ENCODE results near the gene RDM1. TPM values are rescaled to one million over a fixed set of nuclear protein-coding genes. Genes with fewer than 3 reads are reported as not detected.

Gene RDM1
- total RNA-seq, result not detected
- 0 reads per million in 2 donors for total RNA-seq

- H3K27me3 Mint-ChIP-seq, result peaks cover 24% of the 10 kb centered on the region
- H3K36me3 Mint-ChIP-seq (ENCODE audit: low read depth), result peaks cover 2% of the 10 kb centered on the region
- DNase-seq (peak; percentile 28 to 61 (median 40)), ATAC-seq (peak; percentile 85)
- peaks cover 5% of the 10 kb centered on the region for H3K4me1 Mint-ChIP-seq
- H3K27ac Mint-ChIP-seq, result peak within 1 kb of the TSS; percentile 67
- H3K9me3 ChIP-seq (ENCODE audit: control insufficient read depth, low read length, poor library complexity, severe bottlenecking), result no peaks in the 10 kb centered on the region
- peak within 1 kb of the TSS; percentile 88 for H3K4me3 Mint-ChIP-seq
These were observed at the start of gene RDM1 for GRCh38 chr17:35930211-35931065. TSS of gene RDM1 (minus strand) at chr17:35930773. CDS start at chr17:35930727, 46 bp downstream.

GRCh38 chr17:35978346-35978745, 47.8 kb upstream of the RDM1 start:
- H3K36me3 Mint-ChIP-seq (ENCODE audit: low read depth), result peaks cover 4% of the 10 kb centered on the region
- no peak overlapping the region for H3K27ac Mint-ChIP-seq
- ATAC-seq, result no peak

GRCh38 chr17:35977509-35977908, 46.9 kb upstream of the RDM1 start:
- H3K4me3 Mint-ChIP-seq, result no peak overlapping the region
- peaks cover 5% of the 10 kb centered on the region for H3K4me1 Mint-ChIP-seq
- DNase-seq (no peak), ATAC-seq (no peak)
- peaks cover 40% of the 10 kb centered on the region for H3K27me3 Mint-ChIP-seq
- H3K9me3 ChIP-seq (ENCODE audit: control insufficient read depth, low read length, poor library complexity, severe bottlenecking), result no peaks in the 10 kb centered on the region
- H3K36me3 Mint-ChIP-seq (ENCODE audit: low read depth), result peaks cover 4% of the 10 kb centered on the region
- H3K27ac Mint-ChIP-seq, result no peak overlapping the region

More at GRCh38 chr17:35978346-35978745, 47.8 kb upstream of the RDM1 start:
- H3K9me3 ChIP-seq (ENCODE audit: control insufficient read depth, low read length, poor library complexity, severe bottlenecking), result no peaks in the 10 kb centered on the region
- H3K4me3 Mint-ChIP-seq, result no peak overlapping the region
- peaks cover 5% of the 10 kb centered on the region for H3K4me1 Mint-ChIP-seq
- no peak for DNase-seq
- peaks cover 40% of the 10 kb centered on the region for H3K27me3 Mint-ChIP-seq

- H3K4me1 Mint-ChIP-seq, result peaks cover 6% of the 10 kb centered on the region
- H3K27ac Mint-ChIP-seq, result no peak overlapping the region
- no peak for ATAC-seq
These were observed 43.0 kb upstream of the RDM1 start for GRCh38 chr17:35973333-35974260.

GRCh38 chr17:35972945-35973332, 42.4 kb upstream of the RDM1 start:
- ATAC-seq (no peak), DNase-seq (no peak)
- Mint-ChIP-seq H3K4me3 (no peak overlapping the region), H3K27me3 (peaks cover 18% of the 10 kb centered on the region), H3K27ac (no peak overlapping the region), H3K36me3 (ENCODE audit: low read depth) (no peaks in the 10 kb centered on the region), H3K4me1 (peaks cover 6% of the 10 kb centered on the region)
- H3K9me3 ChIP-seq (ENCODE audit: control insufficient read depth, low read length, poor library complexity, severe bottlenecking), result no peaks in the 10 kb centered on the region

More at GRCh38 chr17:35973333-35974260, 43.0 kb upstream of the RDM1 start:
- no peaks in the 10 kb centered on the region for H3K9me3 ChIP-seq (ENCODE audit: control insufficient read depth, low read length, poor library complexity, severe bottlenecking)
- DNase-seq, result no peak
- Mint-ChIP-seq H3K4me3 (no peak overlapping the region), H3K27me3 (peaks cover 24% of the 10 kb centered on the region), H3K36me3 (ENCODE audit: low read depth) (peaks cover 2% of the 10 kb centered on the region)

- Mint-ChIP-seq H3K4me3 (no peak overlapping the region), H3K36me3 (ENCODE audit: low read depth) (no peaks in the 10 kb centered on the region), H3K27me3 (peaks cover 14% of the 10 kb centered on the region), H3K4me1 (peaks cover 6% of the 10 kb centered on the region), H3K27ac (no peak overlapping the region)
- DNase-seq (no peak), ATAC-seq (no peak)
- no peaks in the 10 kb centered on the region for H3K9me3 ChIP-seq (ENCODE audit: control insufficient read depth, low read length, poor library complexity, severe bottlenecking)
These were observed 42.0 kb upstream of the RDM1 start for GRCh38 chr17:35972535-35972934.

GRCh38 chr17:35972066-35972465, 41.5 kb upstream of the RDM1 start:
- DNase-seq (no peak), ATAC-seq (no peak)
- Mint-ChIP-seq H3K36me3 (ENCODE audit: low read depth) (no peaks in the 10 kb centered on the region), H3K4me3 (no peak overlapping the region), H3K27ac (no peak overlapping the region), H3K4me1 (peaks cover 6% of the 10 kb centered on the region), H3K27me3 (peaks cover 11% of the 10 kb centered on the region)
- H3K9me3 ChIP-seq (ENCODE audit: control insufficient read depth, low read length, poor library complexity, severe bottlenecking), result no peaks in the 10 kb centered on the region

- H3K27ac Mint-ChIP-seq, result no peak overlapping the region
- no peaks in the 10 kb centered on the region for H3K36me3 Mint-ChIP-seq (ENCODE audit: low read depth)
- ATAC-seq, result peak; percentile 48
- no peak overlapping the region for H3K4me3 Mint-ChIP-seq
- peaks cover 4% of the 10 kb centered on the region for H3K4me1 Mint-ChIP-seq
- peak; percentile 19 to 54 (median 24) for DNase-seq
- H3K27me3 Mint-ChIP-seq, result peaks cover 5% of the 10 kb centered on the region
- no peaks in the 10 kb centered on the region for H3K9me3 ChIP-seq (ENCODE audit: control insufficient read depth, low read length, poor library complexity, severe bottlenecking)
These were observed 39.2 kb upstream of the RDM1 start for GRCh38 chr17:35969558-35970380.

GRCh38 chr17:35968520-35969054, 38.0 kb upstream of the RDM1 start:
- H3K27me3 Mint-ChIP-seq, result peaks cover 8% of the 10 kb centered on the region
- ATAC-seq (no peak), DNase-seq (no peak)
- no peaks in the 10 kb centered on the region for H3K36me3 Mint-ChIP-seq (ENCODE audit: low read depth)
- no peak overlapping the region for H3K27ac Mint-ChIP-seq
- no peak overlapping the region for H3K4me3 Mint-ChIP-seq
- H3K9me3 ChIP-seq (ENCODE audit: control insufficient read depth, low read length, poor library complexity, severe bottlenecking), result no peaks in the 10 kb centered on the region
- peaks cover 4% of the 10 kb centered on the region for H3K4me1 Mint-ChIP-seq

GRCh38 chr17:35965272-35965671, 34.7 kb upstream of the RDM1 start:
- H3K4me3 Mint-ChIP-seq, result no peak overlapping the region
- H3K27ac Mint-ChIP-seq, result no peak overlapping the region
- ATAC-seq, result no peak
- no peak for DNase-seq
- H3K9me3 ChIP-seq (ENCODE audit: control insufficient read depth, low read length, poor library complexity, severe bottlenecking), result no peaks in the 10 kb centered on the region
- no peaks in the 10 kb centered on the region for H3K36me3 Mint-ChIP-seq (ENCODE audit: low read depth)
- peaks cover 4% of the 10 kb centered on the region for H3K4me1 Mint-ChIP-seq
- peaks cover 29% of the 10 kb centered on the region for H3K27me3 Mint-ChIP-seq

- no peaks in the 10 kb centered on the region for H3K36me3 Mint-ChIP-seq (ENCODE audit: low read depth)
- no peaks in the 10 kb centered on the region for H3K4me1 Mint-ChIP-seq
- no peaks in the 10 kb centered on the region for H3K9me3 ChIP-seq (ENCODE audit: control insufficient read depth, low read length, poor library complexity, severe bottlenecking)
- H3K4me3 Mint-ChIP-seq, result no peak overlapping the region
- DNase-seq, result no peak
- no peak for ATAC-seq
- H3K27me3 Mint-ChIP-seq, result peaks cover 41% of the 10 kb centered on the region
- no peak overlapping the region for H3K27ac Mint-ChIP-seq
These were observed 33.1 kb upstream of the RDM1 start for GRCh38 chr17:35963663-35964062.

GRCh38 chr17:35953720-35954119, 23.1 kb upstream of the RDM1 start:
- ATAC-seq, result no peak

More at GRCh38 chr17:35953720-35954119, 23.1 kb upstream of the RDM1 start:
- no peak overlapping the region for H3K27ac Mint-ChIP-seq
- no peak for DNase-seq
- no peaks in the 10 kb centered on the region for H3K36me3 Mint-ChIP-seq (ENCODE audit: low read depth)
- no peak overlapping the region for H3K4me3 Mint-ChIP-seq
- peaks cover 3% of the 10 kb centered on the region for H3K4me1 Mint-ChIP-seq
- H3K9me3 ChIP-seq (ENCODE audit: control insufficient read depth, low read length, poor library complexity, severe bottlenecking), result no peaks in the 10 kb centered on the region
- peaks cover 30% of the 10 kb centered on the region for H3K27me3 Mint-ChIP-seq

Data from T-helper 17 cell (primary cell).